Retinal pigment epithelial cell (primary cell): ENCODE results near the gene ZPR1.

Experiments used
- DNase-seq: peaks from one replicate; pipeline ENCODE4 v3.0.0-alpha.2; 2010; ENCODE audit warnings: low read depth
- H3K4me3 ChIP-seq: 2 replicates; pipeline ENCODE4 v1.5.1; 2011; ENCODE audit warnings: mild to moderate bottlenecking, low read length, control low read depth, moderate library complexity
- TF ChIP-seq, protein P1 (sequence below): conservative IDR thresholded peaks from 2 replicates; pipeline ENCODE4 v1.5.1; 2011; ENCODE audit warnings: low read depth, low read length, control low read depth, inconsistent platforms

ZPR1 gene

GRCh38 chr11:116819049-116819448, 31.2 kb upstream of the ZPR1 start:
- no peak for DNase-seq
- H3K4me3 ChIP-seq, result no peak overlapping the region
- TF ChIP-seq, protein P1, sequence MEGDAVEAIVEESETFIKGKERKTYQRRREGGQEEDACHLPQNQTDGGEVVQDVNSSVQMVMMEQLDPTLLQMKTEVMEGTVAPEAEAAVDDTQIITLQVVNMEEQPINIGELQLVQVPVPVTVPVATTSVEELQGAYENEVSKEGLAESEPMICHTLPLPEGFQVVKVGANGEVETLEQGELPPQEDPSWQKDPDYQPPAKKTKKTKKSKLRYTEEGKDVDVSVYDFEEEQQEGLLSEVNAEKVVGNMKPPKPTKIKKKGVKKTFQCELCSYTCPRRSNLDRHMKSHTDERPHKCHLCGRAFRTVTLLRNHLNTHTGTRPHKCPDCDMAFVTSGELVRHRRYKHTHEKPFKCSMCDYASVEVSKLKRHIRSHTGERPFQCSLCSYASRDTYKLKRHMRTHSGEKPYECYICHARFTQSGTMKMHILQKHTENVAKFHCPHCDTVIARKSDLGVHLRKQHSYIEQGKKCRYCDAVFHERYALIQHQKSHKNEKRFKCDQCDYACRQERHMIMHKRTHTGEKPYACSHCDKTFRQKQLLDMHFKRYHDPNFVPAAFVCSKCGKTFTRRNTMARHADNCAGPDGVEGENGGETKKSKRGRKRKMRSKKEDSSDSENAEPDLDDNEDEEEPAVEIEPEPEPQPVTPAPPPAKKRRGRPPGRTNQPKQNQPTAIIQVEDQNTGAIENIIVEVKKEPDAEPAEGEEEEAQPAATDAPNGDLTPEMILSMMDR, result no peak

- no peak overlapping the region for H3K4me3 ChIP-seq
- TF ChIP-seq, protein P1, result no peak
- DNase-seq, result no peak
These were observed 26.7 kb upstream of the ZPR1 start for GRCh38 chr11:116814502-116814901.

- no peak for DNase-seq
- no peak overlapping the region for H3K4me3 ChIP-seq
- TF ChIP-seq, protein P1, result no peak
These were observed 26.1 kb upstream of the ZPR1 start for GRCh38 chr11:116813781-116814471.

DNA sequence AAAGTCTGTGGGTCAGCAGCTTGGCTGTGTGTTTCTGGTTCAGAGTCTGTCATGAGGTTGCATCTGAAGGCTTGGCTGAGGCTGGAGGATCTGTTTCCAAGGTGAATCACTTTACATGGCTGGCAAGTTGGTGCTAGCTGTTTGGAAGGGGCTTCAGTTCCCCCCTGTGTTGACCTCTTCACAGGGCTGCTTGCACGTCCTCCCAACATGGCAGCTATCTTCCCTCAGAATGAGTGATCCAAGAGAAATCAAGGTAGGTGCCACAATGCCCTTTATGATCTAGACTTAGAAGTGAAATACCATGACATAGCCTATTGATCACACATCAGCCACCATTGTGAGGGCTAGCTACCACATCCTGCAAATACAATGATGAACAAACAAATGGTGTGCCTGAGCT, 25.3 kb upstream of the ZPR1 start:
- TF ChIP-seq, protein P1, result no peak
- H3K4me3 ChIP-seq, result no peak overlapping the region
- no peak for DNase-seq

DNA sequence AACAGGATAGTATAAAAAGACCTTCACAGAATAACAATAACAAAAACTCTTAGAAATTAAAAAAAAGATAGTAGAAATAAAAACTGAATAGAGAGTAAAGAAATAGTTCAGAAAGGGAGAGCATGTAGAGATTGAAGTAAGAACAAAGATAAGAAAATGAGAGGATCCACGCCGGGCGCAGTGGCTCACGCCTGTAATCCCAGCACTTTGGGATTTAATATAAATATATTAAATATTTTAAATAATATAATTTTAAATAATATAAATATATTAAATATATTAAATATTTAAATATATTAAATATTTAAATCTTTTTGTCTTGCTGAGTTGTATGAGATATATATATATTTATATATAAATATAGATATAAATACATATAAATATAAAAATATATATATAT, 24.3 kb upstream of the ZPR1 start:
- TF ChIP-seq, protein P1, result no peak
- DNase-seq, result no peak
- no peak overlapping the region for H3K4me3 ChIP-seq

- TF ChIP-seq, protein P1, result no peak
- no peak for DNase-seq
- H3K4me3 ChIP-seq, result no peak overlapping the region
These were observed 23.4 kb upstream of the ZPR1 start for GRCh38 chr11:116811194-116811593.
